ENCODE data around the gene MED13L.
A peak's percentile ranks its signal among the peaks of the same experiment; 100 is the strongest.
"Not testable (repeated sequence)": the region's sequence is repeated elsewhere in the genome, so short reads cannot be mapped to it uniquely, and the experiment has no call there.

The MED13L gene

GRCh38 chr12:116010467-116010866, 267.0 kb downstream of the MED13L start:
- no peak for DNase-seq (ENCODE audit: low read depth)

GRCh38 chr12:116009805-116010204, 267.7 kb downstream of the MED13L start:
- DNase-seq (ENCODE audit: low read depth) = no peak

GRCh38 chr12:116006141-116006540, 271.4 kb downstream of the MED13L start:
- DNase-seq (ENCODE audit: low read depth) = no peak

- no peak for DNase-seq (ENCODE audit: low read depth)
Observed at GRCh38 chr12:116002890-116003536, 274.5 kb downstream of the MED13L start.

- no peak for DNase-seq (ENCODE audit: low read depth)
Observed at GRCh38 chr12:116000252-116000651, 277.2 kb downstream of the MED13L start.

GRCh38 chr12:115999582-115999981, 277.9 kb downstream of the MED13L start:
- no peak for DNase-seq (ENCODE audit: low read depth)

GRCh38 chr12:115998794-115999478, 278.6 kb downstream of the MED13L start:
- DNase-seq (ENCODE audit: low read depth) = no peak

GRCh38 chr12:115998119-115998633, 279.3 kb downstream of the MED13L start:
- DNase-seq (ENCODE audit: low read depth) = peak; percentile 35

GRCh38 chr12:115993737-115994136, 283.8 kb downstream of the MED13L start:
- DNase-seq (ENCODE audit: low read depth) = no peak

- DNase-seq (ENCODE audit: low read depth) = no peak
Observed at GRCh38 chr12:115990241-115990640, 287.3 kb downstream of the MED13L start.

- DNase-seq (ENCODE audit: low read depth) = no peak
Observed at GRCh38 chr12:115988625-115989563, 288.6 kb downstream of the MED13L start.

- DNase-seq (ENCODE audit: low read depth) = no peak
Observed at GRCh38 chr12:115988212-115988611, 289.3 kb downstream of the MED13L start.

GRCh38 chr12:115984616-115985015, 292.9 kb downstream of the MED13L start:
- DNase-seq (ENCODE audit: low read depth) = no peak

GRCh38 chr12:115983226-115983798, 294.2 kb downstream of the MED13L start:
- DNase-seq (ENCODE audit: low read depth) = no peak

- DNase-seq (ENCODE audit: low read depth) = no peak
Observed at GRCh38 chr12:115980339-115980738, 297.2 kb downstream of the MED13L start.

GRCh38 chr12:115979851-115980250, 297.6 kb downstream of the MED13L start:
- no peak for DNase-seq (ENCODE audit: low read depth)

- DNase-seq (ENCODE audit: low read depth) = no peak
Observed at GRCh38 chr12:115979351-115979750, 298.1 kb downstream of the MED13L start.

GRCh38 chr12:115976829-115977228, 300.7 kb downstream of the MED13L start:
- DNase-seq (ENCODE audit: low read depth) = not testable (repeated sequence)

GRCh38 chr12:115975411-115975810, 302.1 kb downstream of the MED13L start:
- DNase-seq (ENCODE audit: low read depth) = no peak

- no peak for DNase-seq (ENCODE audit: low read depth)
Observed at GRCh38 chr12:115973968-115974724, 303.3 kb downstream of the MED13L start.

- no peak for DNase-seq (ENCODE audit: low read depth)
Observed at GRCh38 chr12:115973066-115973465, 304.4 kb downstream of the MED13L start.
